HFF-Myc (cell line): ENCODE results near the gene RIPK1.

Experiments used
- DNase-seq: peaks from one replicate; pipeline ENCODE4 v3.0.0-alpha.2; 2011; ENCODE audit warnings: low read depth; ENCODE audit errors: extremely low read depth
- H3K4me3 ChIP-seq: replicated peaks from 2 replicates; pipeline ENCODE4 v1.5.1; 2011; ENCODE audit warnings: low read depth, mild to moderate bottlenecking, control low read depth, low read length
- CTCF ChIP-seq: IDR thresholded peaks from 2 replicates; pipeline ENCODE4 v1.5.1; 2012; ENCODE audit warnings: mild to moderate bottlenecking, low read depth, low read length, control low read depth; ENCODE audit errors: missing control alignments

The RIPK1 gene

GRCh38 chr6:3117912-3118352 lies 49.6 kb downstream of the RIPK1 start:
- DNase-seq: no peak
- TF ChIP-seq CTCF: no peak
- peak overlapping the region; percentile 65 for H3K4me3 ChIP-seq

GRCh38 chr6:3118353-3119039 lies 50.2 kb downstream of the RIPK1 start, which contains the start of gene BPHL:
Gene BPHL, plus strand, starts transcription at chr6:3118711. Its CDS starts 30 bp downstream, at chr6:3118741.
- TF ChIP-seq CTCF: no peak
- peak within 1 kb of the TSS; percentile 65 for H3K4me3 ChIP-seq

GRCh38 chr6:3119040-3119723 lies 50.9 kb downstream of the RIPK1 start:
- no peak for TF ChIP-seq CTCF
- peak overlapping the region; percentile 65 for H3K4me3 ChIP-seq
- DNase-seq: no peak

More at GRCh38 chr6:3118353-3119039, 50.2 kb downstream of the RIPK1 start, which contains the start of gene BPHL:
- peak; percentile 80 for DNase-seq

- no peak for DNase-seq
- no peak for TF ChIP-seq CTCF
- H3K4me3 ChIP-seq: no peak overlapping the region
These were observed 52.4 kb downstream of the RIPK1 start for GRCh38 chr6:3120765-3121089.

- H3K4me3 ChIP-seq: no peak overlapping the region
- TF ChIP-seq CTCF: no peak
- no peak for DNase-seq
These were observed 54.5 kb downstream of the RIPK1 start for GRCh38 chr6:3122823-3123182.

- DNase-seq: no peak
- H3K4me3 ChIP-seq: no peak overlapping the region
- no peak for TF ChIP-seq CTCF
These were observed 56.4 kb downstream of the RIPK1 start for GRCh38 chr6:3124667-3125066.
